HK-2 (cell line): ENCODE results near the gene HDGFL1.

Source experiments
- DNase-seq: peaks from one replicate; pipeline ENCODE4 v3.0.0-alpha.2; 2018; ENCODE audit not compliant: unreplicated experiment

Gene HDGFL1

DNA sequence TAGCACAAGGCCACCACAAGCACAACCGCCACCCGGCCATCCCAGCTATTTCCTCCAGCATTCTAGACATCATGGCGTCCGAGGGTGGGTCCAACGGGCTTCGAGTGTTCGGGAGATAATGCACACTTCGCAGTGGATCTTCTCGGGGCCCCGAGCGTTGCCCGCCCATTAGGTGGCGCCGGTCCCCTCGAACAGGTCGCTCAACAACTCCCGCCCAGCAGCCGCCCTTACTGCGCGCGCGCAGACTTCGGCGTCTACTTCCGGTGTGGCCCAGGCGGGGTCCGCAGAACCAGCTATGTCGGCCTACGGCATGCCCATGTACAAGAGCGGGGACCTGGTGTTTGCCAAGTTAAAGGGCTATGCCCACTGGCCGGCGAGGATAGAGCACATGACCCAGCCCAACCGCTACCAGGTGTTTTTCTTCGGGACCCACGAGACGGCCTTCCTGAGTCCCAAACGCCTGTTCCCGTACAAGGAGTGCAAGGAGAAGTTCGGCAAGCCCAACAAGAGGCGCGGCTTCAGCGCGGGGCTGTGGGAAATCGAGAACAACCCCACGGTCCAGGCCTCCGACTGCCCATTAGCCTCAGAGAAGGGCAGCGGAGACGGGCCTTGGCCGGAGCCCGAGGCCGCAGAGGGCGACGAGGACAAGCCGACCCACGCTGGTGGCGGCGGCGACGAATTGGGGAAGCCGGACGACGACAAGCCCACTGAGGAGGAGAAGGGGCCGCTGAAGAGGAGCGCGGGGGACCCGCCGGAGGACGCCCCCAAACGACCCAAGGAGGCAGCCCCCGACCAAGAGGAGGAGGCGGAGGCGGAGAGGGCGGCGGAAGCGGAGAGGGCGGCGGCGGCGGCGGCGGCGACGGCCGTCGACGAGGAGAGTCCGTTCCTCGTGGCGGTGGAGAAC lies at the start of gene HDGFL1:
Gene HDGFL1, plus strand, starts transcription at position 286 of the 904 bp plus-strand sequence. Its CDS starts 10 bp downstream, at position 296.
- no peak for DNase-seq

DNA sequence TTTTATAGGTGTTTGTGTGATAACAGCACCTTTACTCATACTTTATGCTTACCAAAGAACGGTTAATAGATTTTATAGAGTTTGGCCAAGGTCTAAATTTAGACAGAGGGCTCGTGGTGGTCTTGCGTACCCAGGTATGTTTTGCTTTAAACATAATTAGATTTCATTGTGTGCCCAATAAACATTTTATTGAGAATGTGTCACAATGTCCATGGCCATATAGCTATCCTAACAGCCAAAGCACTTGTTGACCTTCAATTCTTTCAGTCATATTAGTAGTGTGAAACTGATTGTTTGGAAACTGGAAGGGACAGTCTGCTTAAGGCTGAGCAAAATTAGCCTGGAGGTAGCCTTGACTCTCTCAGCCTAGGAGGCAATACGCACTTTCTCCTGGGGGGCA lies 48.3 kb upstream of the HDGFL1 start:
- no peak for DNase-seq

DNA sequence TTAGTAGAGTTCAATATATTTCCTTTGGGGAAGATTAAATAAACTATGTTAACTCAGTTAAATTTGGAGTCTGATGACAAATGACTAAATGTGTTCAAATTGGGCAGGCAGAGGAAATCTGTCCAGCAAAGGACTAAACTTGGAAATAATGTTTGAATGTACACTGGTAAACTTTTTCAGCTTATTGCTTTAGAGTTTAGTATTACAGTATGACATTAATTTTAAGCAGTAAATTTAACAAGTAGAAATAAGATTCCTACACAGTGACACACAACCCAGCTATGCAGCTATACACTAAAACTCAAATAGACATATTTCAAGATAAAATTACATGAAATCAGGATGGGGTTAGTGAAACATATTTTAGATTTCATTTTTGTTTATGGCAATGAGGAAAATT lies 42.6 kb upstream of the HDGFL1 start:
- no peak for DNase-seq

DNA sequence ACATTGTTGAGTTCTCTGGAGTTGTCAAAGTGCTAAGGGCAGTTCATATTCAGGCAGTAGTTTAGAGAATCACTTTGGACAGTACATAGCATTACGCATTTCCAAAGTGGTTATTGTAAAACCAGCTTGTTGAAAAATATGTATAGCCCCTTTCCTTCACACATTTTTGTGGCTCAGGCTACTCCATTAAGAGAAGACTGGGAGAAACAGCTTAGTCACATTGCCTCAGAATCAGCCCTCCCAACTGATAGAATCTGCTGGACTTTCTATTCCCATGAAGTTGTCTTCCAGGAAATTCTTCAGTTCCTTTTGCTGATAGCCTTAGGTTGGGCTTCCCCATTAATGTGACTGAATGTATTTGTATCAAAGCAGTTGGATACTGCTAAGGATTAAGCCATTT lies 39.5 kb upstream of the HDGFL1 start:
- DNase-seq, result no peak

DNA sequence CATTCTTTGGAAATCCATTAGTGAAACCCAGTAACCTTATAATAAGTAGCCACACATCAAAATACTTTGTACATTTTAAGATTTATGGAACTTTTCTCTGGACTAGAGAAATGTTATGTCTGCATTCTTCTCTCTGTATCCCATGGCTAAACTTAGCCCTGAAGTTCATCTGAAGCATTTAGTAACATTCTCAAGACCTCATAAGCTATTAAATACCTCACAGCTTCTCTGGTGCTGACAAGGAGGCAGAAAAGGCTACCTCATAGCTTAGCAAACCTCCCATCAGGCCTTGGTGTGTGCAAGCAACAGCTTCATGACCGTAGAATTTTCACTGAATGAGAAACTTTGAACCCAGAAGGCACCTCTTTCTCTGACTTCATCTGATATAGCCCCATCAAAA lies 38.9 kb upstream of the HDGFL1 start:
- no peak for DNase-seq

DNA sequence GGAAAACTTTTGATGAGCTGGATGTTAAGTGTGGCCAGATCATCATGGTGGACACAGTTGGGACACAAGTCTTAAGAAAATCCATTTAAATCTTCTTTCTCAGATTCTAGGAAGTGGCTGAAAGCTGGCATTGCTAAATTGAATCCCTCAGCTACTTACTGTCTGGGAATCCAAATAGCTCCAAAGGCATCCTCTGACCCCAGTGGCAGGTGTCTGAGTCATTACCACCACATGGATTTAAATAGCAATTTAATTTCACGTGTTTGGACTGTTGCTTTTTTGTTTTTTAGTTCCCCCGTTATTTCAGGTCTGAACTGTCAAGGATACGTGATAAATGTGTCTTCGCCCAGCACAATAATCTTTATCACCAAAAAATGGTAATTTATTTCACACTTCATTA lies 33.2 kb upstream of the HDGFL1 start:
- no peak for DNase-seq

DNA sequence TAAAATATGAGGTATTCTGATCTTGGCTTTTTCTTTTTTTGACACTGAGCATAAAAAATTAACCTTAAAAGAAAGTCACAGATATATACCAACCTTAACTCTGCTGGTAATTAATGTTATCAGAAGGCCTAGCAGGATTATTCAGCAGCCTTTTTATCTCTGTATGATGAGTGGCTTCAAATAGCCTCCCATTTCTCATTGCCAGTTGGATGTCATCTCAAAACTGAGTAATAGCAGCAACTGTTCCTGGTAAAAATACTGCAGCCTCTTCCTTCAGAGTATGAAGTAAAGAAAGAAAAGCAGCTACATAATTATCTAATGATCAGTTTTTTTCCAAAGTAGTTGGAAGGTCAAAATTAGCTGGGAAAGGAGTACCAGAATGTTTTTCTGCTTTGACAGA lies 24.9 kb upstream of the HDGFL1 start:
- DNase-seq, result no peak

DNA sequence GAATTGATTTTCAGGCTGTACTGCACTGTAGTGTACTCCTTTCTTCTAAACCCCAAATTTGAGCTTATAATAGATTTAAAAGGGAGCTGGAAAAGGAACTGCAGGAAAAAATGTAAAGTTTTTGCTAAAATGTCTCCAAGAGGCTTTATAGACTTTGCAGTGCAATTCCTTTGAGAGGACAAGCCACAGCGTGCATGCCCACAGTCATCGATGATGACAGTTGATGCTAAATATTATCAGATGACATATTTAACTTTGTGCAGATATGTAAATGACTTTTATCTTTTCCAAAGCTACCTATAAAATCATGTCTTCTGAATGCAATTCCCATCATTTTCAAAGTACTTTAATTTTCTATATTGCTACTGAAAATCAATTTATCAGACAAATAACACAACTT lies 24.3 kb upstream of the HDGFL1 start:
- no peak for DNase-seq

DNA sequence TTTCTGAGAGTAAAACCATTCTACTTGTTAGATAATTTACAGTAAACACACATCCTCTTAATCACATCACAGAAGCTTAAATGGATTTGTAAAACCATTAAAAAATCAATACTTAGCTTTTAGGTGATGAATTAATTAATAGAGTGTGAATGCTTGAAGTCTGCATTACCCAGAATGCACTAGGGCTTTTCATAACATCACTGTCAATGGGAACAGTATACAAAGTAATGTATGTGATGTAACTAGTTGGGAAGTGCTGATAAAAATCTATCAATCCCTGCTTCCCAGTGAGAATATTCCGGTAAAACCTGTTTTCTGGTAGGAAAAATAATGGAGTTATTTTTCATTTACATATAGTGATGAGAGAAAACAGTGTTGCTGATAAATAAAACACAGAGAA lies 23.1 kb upstream of the HDGFL1 start:
- DNase-seq, result no peak

DNA sequence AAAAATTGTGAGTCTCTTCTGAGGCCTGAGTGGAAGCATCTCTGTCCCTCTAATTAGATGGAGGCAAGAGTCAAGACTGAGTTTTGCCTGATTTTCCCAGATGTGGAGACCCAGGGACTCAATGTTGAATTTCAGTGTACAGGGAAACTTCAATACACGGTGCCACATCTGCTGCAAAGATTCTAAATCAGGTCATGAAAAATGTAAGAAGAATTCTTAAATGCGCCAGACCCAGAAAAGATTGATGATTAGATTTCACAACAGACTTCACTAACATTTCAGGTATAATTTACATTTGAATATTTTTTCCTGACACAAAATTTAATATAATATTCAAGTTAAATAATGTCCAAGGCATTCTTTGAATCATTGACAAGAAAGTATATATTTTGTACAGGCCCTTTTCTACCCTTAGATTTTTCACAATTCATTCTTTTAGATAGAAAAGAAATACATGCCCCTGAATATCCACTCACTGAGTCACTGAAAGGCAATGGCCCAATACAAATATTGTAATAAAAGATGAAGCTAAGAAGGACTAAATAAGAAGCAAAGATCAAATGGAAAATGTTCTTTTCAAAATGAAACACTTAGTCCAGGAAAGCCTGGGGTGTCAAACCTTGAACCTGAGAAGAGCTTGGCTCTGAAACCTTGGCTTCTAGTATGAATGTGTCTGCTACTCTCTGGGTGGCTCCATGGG lies 18.2 kb upstream of the HDGFL1 start:
- DNase-seq, result no peak

DNA sequence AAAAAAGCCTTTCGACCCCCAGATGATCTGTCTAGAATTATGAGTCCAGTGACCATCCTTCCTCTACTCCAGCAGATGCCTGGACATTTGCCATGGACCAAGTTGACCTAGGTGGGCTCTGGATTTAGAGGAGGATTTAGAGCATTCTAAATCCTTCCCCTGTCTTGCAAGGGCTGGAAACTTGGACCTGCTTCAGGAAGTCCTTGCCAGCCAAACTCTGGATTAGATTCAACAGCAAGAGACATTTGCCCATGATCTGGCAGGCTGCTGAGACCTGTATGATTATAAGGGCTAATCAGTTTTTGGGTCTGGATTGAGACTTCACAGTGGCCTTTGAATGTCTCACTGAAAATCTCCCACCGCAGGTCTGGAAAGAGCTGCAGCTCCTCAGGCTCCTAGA lies 13.1 kb upstream of the HDGFL1 start:
- no peak for DNase-seq

DNA sequence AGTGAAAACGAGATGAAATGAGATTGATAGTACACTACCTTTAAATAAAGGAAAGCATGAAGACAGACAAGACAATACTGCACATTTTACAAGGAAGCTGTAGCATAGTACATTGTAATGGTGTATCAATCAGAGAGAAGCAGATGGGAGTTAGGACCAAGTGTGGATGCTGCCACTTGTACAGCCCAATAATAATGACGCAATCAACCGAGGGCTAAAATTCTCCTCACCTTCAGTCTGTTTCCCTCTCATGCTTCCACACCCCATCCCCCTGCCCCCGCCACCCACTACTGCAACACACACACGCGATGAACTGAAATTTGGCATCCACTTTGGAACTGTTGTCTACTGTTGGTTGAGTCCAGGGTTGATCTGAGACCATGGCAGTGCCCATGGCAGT lies 12.4 kb upstream of the HDGFL1 start:
- no peak for DNase-seq

DNA sequence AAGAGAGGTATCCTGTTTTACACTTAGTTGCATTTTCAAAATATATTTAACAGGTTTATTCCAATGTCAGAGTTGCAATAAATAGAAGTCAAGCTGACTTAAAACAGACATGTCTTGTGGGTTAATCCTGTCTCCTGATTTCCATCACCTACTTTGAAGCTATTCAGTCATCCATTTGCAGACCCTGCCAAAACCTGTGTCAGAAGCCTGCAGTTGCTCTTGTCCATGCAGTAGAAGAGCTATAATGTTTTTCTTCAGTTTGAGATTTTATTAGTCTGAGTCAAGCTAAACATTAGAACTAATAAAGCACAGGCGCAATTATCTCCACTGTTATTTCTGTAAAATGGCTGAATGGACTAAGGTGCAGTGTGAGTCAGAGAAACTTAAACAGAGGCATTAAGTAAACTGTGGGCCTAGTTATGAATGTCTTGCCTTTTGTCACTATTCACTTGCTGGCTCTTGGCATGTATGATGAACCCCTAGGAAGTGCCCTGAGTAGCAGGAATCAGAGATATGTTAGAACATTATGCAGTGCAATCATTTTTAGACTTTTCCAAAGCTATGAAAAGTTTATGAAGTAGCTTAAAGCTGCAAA lies 11.0 kb upstream of the HDGFL1 start:
- DNase-seq, result no peak

DNA sequence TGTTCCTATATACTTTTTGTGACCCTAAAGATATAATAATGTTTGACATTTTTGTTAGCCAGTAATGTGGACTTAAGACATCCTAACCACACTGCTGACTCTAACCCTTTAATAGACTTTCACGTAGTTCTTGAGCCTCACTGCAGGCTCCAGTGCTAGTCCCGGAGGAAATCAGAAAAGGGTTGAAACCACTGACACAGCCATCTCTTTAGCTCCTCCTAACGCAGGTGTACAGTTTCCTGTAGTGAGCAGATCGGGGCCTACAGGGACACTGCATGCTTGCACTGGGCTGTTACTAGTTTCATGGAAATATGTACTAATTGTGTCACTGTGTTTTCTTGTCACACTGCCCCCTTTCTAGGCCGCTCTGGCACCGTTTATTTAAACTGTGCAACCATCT lies 512 bp upstream of the HDGFL1 start:
- no peak for DNase-seq

DNA sequence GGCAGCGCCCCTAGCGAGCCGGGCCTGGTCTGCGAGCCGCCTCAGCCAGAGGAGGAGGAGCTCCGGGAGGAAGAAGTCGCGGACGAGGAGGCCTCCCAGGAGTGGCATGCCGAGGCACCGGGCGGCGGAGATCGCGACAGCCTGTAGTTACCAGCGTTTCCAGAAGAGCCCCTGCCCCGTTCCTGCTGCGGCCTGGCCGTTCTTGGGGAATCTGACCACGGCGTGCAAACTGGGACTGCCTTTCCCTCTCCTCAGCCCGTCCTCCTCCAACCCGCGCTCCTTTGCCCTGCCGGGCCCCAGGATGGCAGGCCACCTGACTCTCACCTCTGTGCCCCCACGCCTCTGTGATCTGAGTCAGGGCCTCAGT lies 802 bp downstream of the HDGFL1 start:
- no peak for DNase-seq

DNA sequence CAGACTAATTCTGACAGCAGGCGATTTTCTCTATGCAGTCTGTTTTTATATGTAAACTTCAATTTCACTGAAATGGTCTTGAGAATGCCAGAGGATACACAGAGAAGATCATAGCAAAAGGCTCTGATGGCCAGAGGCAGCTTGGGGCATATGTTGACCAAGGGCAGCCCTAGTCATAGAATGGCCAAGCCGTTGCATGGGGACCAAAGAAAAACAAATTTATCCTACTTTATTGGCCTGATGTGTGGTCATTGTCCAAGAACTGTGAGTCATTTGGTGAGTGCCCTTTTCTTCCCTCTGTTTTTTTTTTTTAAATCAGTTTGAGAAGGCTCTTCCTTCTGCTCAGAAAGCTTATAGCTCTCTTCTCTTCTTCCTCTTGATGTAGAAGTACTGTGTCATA lies 5.8 kb downstream of the HDGFL1 start:
- no peak for DNase-seq

DNA sequence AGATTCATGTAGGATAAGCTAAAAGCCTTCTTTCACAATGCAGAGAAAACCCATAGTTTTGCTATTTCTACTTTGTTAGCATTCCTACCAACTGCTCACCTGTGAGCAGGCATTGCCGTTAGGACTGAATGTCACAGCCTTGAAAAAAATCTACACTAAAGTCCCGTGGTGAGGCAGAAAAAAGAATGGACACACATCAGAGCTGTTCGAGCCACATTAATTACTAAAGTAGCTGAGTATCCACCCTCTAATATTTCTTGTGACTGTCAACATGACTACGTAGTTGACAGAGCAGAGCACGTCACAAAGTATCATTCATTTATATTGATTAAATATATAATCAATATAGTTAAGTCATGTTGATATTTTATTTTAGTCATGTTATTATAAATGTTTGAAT lies 10.1 kb downstream of the HDGFL1 start:
- no peak for DNase-seq

DNA sequence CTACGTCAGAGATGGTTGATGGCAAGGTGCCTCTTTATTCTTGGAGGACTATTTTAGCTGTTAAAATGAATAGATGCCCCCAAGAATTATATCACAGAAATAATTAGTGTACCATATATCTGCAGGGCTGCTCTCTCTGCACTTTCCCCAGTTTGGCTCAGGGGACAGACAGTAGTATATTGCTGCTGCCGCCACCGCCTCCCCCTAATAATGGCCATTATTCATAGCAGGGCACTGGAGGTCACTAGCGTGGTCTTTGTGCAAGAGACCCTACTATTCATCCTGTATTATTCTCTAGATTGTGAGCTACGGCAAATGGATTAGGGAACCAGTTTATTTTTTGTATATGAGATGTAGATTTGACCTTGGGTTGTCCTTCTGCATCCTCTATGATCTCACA lies 11.0 kb downstream of the HDGFL1 start:
- no peak for DNase-seq

DNA sequence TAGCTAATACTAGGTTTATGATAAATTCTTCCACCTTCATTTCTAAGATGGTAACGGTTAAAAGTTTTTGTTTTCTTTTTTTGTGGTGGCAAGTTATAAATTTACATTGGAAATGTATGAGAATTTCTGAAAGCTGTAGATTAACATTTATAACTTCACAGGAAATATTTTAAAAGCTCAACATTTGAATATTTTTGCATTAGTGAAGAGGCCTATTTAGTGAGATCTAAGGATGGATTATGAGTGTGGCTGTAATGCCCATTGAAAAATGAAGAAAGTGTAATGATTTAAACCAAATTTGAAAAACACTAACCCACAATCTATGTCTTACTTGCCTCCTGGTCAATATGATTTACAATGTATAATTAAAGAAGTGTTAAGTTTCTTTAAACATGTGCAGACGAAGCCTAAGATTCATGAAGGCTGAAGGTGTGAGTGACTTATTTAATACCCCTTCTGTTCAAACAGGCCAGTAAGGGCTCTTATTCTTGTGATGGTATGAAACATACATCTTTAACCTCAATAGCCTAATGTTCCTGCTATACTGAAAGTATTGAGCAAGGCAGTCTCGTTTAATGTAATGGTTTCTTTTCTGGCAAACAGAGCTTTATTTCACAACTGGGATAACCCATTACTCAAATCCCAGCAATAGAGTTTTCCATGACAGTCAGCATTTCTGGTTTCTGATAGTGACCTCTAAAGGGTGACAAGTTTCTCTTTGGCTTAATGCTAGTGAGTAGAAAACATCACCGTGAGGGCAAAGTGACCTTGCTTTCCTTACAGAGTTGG lies 13.2 kb downstream of the HDGFL1 start:
- no peak for DNase-seq

DNA sequence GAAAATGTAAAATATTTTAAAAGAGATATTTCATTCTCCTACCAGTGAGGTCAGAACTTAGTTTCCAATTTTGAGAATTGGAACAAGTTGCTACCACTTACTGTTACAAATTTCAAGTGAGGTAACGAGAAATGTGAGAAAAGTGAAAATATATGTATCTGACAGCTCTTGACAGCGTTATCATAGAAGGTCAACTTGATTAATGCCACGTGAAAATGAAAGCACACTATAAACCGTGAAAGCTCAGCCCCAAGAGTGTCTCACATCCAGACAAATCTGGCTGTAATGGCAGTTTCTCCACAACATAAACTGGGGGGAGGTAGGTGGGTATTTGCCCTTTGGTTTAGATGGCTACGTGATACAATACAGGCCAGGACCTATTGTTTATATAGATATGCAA lies 13.9 kb downstream of the HDGFL1 start:
- no peak for DNase-seq

DNA sequence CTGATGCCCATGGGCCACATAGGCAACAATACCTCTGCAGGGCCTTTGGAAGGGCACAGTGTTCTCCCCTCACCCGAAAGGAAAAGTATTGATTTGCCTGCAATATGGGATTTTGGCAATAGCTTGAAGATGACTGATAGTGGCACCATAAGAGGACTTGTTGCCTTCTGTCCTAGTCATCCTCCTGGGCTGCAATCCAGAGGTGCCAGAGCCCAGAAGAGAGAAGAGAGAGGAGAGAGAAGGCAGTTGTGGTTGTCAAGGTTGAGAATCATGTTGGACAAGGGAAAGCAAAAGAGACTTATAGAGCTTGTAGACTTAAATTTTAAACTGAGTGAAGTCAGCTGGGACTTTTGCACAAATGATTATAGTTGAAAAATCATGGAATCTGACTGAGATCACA lies 14.6 kb downstream of the HDGFL1 start:
- no peak for DNase-seq

DNA sequence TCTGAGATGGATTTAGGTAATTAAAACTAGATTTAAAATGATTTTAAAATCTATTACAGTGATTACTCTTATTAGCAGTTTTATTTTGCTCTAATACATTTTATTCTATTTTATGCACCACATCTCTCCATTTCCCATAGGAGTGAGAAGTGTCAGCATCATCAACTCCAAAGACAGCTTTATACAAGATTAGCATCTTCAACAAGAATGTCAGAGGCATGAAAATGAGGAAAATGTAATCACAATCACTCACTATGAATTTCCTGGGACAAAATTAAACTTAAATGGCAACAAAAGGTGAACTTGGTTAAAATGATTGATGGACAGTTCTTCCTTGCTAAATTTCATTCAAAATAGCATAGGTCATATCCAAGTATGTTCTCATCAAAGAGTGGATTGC lies 19.8 kb downstream of the HDGFL1 start:
- no peak for DNase-seq
